Stimulated activated CD8-positive, alpha-beta memory T cell treated with anti-CD3 and anti-CD28 coated beads, Interleukin-7, amount 100 ng/mL, for 48 hours (primary cell): ENCODE data around the gene P2RX4.
"Not testable (repeated sequence)": the region's sequence is repeated elsewhere in the genome, so short reads cannot be mapped to it uniquely, and the experiment has no call there.

Source experiments
- DNase-seq, 2 donors: peaks; one replicate each; pipeline ENCODE4 v3.0.0-alpha.2; 2020; ENCODE audit warnings: low read depth in 1 of 2; ENCODE audit errors: extremely low read depth in 1 of 2

The P2RX4 gene

DNA sequence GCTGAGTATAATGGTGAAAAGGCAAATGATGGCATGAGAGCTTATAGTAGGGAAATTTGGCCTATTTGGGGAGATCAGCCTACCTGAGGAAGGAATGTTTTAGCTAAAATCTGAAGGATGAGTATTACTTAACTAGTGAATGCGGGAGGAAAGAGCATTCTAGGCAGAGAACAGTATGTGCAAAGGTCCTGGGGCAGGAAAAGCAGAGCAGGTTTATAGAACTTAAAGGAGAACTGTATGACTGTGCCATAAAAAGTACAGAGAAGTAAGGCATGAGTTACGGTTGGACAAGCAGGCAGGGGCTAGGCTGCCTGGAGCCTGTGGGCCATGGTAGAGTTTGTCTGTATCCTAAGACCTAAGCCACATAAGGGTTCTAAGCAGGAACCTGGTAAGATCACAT lies 21.7 kb upstream of the P2RX4 start:
- no peak for DNase-seq

DNA sequence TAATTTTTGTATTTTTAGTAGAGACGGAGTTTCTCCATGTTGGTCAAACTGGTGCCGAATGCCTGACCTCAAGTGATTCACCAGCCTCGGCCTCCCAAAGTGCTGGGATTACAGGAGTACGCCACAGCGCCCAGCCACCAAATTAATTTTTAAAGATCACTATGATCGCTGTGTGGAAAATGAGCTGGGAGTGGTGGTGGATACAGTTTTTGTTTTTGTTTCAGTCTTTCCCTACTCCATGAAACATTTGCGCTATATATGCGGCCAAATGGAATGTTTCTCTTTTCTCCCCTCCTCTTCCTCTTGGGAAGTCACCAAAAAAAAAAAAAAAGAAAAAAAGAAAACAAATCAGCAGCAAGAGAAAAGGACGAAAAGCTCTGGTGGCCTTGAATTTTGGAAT lies 20.8 kb upstream of the P2RX4 start:
- DNase-seq = no peak

DNA sequence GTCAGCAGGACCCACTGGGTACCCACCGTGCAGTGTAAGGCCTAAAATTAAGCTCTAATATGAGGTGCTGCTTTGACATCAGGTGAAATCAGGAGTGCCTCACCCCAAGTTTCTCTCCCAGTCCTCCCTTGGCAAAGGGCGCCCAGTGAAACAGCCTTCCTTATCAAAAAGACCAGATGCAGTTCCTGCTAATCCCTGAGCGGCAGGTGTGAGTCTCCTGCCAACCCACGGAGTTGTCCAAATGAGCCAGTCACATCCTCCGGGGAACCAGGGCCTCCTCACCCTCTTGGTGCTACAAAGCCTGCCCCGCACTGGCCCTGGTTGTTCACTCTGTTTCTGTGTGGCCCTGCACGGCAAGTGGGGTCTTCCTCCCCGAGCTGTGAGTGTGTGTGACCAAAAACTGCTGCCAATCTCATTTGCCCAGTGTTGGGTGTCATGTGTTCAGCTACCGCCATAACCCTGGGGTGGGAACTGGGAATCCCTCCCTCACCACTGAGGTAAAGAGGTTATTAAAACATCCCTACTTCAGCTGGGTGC lies 20.2 kb upstream of the P2RX4 start:
- DNase-seq = no peak

DNA sequence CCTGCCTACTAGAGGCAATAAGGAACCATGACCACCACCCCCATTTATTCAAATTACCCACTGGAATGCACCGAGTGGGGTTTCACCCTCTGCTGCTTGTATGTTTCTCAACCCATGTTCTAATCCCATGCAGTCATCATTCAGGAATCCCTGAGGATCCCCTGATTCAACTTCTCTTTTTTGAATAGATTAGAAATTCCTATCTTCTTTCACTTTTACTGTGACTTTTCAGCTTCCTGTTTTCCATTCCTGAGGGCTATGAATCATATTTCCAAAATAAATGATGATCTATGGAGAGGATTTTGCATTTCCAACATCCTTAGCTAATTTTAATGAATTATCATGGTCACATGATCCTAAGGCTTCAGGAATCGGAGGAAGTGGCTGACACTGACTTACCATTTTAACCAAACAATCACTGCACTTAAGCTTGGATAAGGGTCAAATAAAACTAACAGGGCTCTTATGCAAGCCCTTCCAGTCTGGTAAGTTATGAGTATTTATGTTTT lies 19.4 kb upstream of the P2RX4 start:
- no peak for DNase-seq

DNA sequence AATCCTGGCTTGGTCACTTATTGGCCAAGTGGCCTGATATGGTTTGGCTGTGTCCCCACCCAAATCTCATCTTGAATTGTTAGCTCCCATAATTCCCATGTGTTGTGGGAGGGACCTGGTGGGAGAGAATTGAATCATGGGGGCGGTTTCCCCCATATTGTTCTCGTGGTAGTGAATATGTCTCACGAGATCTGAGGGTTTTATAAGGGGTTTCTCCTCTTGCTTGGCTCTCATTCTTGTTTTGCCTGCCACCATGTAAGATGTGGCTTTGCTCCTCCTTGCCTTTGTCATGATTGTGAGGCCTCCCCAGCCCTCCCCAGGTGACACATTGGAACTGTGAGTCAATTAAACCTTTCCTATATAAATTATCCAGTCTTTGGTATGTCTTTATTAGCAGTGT lies 18.8 kb upstream of the P2RX4 start:
- DNase-seq = no peak

DNA sequence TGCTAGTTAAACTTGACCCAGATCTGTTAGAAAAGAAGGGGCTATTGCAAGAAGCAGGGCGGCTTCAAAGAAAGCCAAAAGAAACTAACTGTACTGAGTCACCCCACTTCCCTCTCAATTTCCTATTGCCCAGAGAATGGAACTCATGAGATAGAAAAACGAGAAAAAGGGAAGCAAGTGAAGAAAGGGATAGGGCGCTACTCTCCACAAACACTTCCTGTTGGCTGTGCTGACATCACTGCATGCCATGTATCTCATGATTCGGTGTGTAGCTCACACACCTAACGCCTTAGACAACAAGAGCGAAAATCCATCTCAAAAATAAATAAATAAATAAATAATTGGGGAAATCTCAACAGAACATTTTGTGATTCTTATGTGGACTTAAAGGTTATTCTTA lies 13.0 kb upstream of the P2RX4 start:
- no peak for DNase-seq

DNA sequence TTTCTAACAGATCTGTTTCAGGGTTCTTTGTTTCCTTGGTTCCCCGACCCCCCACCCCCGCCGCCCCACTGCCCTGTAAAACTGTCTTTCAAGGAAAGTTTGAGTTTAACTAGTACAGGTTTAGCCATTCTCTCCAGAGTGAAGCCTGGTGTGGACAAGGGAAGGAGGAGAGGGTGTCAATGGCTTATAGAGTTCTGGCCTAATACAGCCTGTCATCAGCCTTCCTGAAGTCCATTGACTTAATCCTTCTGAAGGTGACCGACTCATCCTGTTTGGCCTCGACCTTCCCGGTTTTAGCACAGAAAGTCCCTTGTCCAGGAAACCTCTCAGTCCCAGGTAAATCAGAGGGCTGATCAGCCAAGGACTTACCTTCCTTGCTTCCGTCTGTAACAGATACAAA lies 11.0 kb upstream of the P2RX4 start:
- DNase-seq = no peak

DNA sequence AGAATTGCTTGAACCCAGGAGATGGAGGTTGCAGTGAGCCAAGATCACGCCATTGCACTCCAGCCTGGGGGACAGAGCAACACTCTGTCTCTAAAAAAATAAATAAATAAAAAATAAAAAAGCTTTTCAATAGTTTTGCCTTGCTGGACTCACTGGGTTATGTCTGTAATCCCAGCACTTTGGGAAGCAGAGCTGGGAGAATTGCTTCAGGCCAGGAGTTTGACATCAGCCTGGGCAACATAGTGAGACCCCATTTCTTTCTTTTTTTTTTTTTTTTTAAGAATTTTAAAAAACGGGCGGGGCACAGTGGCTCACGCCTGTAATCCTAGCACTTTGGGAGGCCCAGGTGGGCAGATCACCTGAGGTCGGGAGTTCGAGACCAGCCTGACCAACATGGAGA lies 8.8 kb upstream of the P2RX4 start:
- not testable (repeated sequence) for DNase-seq

DNA sequence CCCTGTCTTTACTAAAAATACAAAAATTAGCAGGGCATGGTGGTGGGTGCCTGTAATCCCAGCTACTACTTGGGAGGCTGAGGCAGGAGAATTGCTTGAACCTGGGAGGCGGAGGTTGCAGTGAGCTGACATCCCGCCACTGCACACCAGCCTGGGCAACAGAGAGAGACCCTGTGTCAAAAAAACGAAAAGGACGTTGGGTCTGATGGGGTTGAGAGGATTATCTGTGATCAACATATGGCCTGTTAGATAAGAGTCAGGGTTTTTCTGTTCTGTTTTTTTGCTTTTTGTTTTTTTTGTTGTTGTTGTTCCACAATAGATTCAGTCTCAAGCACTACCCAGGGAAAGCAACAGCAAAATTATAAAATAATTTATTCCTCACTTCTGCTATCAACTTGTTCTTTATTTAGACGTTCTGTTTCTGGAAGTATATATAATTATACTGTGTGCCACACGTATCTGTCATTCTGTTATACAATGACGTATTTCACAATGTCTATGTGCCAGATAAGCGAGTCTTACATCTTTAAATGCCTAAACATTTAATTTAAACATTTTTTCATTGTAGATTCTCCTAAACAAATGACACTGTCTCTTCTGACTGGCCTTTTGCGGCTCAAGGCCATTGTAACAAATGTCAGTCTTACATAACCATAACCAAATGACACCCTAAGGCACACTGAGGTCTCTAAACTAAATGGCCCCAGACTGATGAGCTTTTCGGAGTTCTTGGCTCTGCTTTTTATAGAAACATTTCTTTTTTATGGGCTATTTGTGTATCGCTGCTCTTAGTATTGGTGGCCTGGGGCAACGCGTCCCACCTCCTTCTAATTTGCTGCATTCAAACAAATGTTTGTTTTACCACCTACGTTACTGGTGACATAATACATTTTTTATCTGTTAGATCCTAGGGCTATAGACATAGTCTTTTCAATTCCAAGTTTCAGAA lies 7.2 kb upstream of the P2RX4 start:
- DNase-seq = no peak

DNA sequence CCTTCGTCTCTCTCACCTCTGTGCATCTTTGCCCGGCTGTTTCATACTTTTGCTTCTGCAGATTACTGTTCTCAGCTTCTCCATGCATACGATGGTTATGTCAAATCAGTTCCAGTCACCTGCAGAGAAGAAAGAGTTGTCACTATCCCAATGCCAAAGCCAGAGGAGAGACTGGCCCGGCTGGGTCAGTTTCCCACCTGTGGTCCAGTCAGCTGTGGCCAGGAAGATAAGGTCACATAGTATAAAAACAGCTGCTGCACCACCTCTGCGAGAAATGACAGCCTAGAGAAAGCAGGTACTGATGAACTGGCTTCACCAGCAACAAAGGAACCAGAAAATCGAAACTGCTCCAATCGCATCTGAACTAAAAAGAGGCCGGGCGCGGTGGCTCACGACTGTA lies 6.4 kb upstream of the P2RX4 start:
- no peak for DNase-seq

DNA sequence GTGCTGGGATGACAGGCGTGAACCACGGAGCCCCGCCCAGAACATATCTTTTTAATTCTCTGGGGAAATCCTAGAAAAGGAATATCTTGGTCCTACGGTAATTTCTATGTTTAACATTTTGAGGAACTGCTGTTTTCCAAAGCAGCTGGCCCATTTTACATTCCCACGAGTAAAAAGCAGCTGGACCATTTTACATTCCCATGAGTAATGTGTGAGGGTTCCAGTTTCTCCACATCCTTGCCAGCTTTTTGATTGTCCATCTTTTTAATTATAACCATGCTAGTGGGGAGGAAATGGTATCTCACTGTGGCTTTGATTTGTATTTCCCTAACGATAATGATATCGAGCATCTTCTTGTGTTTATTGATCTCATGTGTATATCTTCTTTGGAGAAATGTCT lies 4.4 kb upstream of the P2RX4 start:
- no peak for DNase-seq

DNA sequence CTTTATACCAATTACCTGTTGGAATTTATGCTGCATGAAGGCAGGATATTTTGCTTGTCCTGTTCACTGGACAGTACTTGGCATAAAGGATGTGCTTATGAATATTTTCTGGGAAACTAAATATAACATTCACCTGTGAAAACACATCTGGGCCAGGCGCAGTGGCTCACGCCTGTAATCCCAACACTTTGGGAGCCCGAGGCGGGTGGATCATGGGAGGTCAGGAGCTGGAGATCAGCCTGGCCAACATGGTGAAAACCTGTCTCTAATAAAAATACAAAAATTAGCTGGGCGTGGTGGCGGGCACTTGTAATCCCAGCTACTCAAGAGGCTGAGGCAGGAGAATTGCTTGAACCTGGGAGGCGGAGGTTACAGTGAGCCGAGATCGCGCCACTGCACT lies 1.4 kb upstream of the P2RX4 start:
- not testable (repeated sequence) for DNase-seq

DNA sequence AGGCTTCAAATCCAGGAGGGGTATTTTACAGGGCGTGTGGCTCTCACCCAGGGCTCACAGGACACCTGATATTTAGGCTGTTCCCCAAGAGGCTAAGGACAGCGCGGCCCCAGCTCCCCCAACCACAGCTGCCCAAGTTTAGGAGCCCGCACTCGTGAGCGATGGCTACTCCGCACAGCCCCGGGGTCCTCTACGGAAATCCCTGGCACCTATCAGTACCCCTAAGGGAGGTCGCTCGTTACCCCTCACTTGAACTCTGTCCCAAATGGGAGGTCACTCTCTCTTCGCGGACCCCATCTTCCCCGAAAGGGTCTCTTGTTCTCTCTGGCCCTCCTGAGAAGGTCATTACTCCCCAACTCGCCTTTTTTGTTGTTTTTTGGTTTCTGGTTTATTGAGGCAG lies 708 bp upstream of the P2RX4 start:
- DNase-seq = no peak

DNA sequence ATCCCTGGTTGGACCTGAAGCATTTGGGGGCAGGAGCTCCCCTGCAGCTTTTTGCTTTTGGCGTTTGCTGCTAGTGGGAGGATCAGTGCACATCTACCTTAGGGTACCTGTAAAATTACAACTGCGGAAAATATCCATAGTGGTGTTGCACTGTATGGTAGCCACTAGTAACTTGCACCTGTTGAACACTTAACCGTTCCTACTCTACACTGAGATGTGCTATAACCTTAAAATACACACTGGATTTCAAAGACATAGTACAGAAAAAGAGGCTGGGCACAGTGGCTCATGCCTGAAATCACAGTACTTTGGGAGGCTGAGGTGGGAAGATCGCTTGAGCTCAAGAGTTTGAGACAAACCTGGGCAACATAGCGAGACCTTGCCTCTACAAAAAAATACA lies 2.9 kb downstream of the P2RX4 start:
- DNase-seq = no peak

DNA sequence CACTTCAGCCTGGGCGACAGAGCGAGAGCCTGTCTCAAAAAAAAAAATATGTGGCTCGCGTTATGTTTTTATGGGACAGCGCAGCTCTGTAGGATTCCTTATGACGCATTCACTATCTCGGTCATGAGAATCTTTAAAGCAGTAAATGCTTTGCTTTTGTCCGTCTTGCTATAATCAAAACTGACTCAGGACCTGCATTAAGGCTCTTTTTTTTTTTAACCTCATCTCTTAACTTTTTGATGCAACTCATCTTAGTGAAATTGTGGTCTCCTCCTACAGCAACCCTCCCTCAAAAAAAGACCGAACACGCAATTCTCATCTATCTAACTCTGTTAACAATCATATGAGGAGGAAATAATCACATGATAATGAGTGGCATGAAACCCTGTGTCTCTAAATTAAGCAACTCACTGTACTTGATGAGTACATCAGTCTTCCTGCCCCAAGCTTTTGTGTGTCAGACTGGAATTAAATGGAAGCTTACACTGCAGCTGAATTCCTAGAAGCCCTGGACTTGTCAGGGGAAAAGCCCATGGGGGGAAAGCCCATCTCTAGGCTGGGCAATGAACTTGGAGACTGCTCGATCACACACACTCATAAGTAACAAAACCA lies 4.3 kb downstream of the P2RX4 start:
- no peak for DNase-seq

DNA sequence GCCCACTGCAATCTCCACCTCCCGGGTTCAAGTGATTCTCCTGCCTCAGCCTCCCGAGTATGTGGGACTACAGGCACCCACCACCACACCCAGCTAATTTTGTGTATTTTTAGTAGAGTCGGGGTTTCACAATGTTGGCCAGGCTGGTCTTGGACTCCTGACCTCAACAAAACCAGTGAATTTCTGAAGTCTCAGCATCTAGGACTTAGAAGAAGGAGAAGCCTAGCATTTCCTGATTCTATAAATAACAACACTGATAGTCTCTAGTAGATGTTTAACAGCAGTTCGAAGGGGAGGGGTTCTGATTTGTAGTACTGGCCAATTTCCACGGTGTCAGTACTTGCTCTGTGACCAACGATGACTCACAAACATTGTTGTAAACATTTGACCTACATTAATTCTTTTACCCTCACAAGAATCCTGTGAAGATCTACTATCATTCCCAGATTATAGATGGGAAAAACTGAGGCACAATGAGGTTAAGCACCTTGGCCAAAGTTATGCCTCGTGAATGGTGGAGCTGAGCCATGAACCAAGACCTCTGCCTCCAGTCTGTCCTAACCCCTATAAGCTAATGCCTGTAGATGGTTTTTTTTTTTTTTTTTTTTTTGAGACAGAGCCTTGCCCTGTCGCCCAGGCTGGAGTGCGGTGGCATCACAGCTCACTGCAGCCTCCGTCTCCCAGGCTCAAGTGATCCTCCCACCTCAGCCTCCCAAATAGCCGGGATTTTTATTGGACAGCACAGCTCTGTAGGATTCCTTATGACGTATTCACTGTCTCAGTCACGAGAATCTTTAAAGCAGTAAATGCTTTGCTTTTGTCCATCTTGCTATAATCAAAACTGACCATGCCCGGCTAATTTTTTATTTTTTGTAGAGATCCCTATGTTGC lies 5.2 kb downstream of the P2RX4 start:
- DNase-seq = no peak

DNA sequence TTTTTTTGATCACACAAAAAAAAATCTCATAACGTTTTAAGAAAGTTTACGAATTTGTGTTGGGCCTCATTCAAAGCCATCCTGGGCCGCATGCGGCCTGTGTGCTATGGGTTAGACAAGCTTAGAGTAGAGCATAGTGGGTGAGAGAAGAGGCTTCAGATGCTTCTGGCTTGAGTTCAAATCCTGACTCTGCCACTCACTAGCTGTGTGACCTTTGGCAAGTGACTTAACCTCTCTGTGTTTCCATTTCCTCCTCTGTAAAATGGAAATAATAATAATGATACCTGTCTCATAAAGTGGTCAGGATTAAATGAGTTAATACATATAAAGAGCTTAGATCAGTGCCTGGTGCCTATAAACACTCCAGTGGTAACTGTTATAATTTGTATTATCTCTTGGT lies 6.2 kb downstream of the P2RX4 start:
- no peak for DNase-seq

DNA sequence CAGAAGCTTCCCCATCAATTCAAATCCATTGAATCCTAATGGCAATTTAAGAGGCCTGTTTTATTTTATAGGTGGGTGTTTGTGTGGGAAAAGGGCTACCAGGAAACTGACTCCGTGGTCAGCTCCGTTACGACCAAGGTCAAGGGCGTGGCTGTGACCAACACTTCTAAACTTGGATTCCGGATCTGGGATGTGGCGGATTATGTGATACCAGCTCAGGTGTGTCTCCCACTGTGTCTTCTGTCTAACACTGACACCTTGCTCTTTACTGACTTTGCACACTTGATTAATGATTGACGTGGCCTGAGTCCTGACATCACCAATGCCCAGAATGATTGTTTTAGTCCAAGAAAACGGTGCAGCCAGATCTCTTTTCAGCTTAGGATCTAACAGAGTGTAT lies 7.1 kb downstream of the P2RX4 start:
- no peak for DNase-seq

DNA sequence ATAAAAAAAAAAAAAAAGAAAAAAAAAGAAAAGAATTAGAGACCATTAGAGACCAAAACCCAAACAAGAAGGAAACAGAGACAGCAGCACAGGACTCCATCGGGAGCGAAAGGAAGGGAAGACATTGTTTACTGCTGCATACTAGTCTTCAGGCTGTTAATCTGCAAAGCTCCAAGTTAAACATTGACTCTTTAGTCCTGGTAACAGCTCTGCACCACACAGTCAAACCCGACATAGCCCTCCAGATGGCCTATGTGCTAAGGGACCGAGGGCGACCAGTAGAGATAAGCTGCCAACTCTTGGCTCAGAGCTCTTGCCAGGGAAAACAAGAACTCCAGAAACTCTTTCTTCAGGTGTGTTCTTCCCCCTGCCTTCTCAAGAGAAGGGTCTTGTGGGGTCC lies 7.8 kb downstream of the P2RX4 start:
- DNase-seq = no peak

DNA sequence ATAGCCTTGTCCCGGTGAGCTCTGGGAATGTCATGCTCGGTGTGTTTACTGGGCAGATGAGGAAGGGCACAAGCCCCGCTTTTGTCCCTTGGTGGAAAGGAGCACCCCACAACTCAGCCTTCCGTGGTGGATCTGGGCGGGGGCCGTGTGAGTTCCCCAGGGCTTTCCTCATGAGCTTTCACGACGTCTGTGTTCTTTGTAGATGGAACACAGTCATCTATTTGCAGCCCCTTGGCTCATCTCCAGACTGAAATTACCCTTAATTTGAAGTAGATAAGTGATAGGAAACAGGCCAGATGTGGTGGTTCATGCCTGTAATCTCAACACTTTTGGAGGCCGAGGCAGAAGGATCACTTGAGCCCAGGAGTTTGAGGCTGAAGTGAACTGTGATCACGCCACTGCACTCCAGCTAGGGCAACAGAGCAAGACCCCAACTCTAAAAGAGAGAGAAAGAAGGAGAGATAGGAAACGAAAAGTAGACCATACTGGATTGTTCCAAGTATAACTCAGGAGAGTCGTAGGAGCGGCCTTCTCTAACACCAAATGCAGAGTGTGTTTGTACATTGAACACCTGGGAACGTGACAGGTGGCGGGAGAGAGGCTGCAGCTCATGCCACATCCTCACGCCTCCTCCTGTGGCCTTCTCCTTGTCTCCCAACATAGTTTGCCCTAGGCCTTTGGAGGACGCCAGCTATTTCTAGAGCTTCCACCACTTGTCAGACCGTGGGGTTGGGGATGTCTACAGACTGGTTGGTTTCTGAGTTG lies 8.8 kb downstream of the P2RX4 start:
- no peak for DNase-seq
